ENCODE data around the gene MGRN1.

MGRN1 gene

DNA sequence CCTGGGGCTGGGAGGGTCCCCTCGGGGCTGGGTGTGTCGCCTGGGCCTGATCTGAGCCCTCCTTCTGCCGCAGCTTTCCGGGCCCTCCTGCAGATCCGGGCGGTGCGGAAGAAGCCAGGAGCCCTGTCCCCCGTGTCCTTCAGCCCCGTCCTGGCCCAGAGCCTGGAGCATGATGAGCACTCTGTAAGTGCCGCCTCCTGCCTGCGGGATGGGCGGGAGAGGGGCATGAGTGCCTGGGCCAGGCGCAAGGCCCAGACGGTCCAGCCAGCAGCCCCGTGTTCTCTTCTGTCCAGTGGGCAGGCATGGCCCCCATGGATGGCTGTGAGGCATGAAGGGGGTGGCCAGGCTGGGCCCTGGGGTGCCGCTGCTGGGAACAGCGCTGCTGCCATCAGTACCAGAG lies 52.8 kb downstream of the MGRN1 start:
- no peak for DNase-seq

- DNase-seq: no peak
Measured at GRCh38 chr16:4677994-4678393, 53.4 kb downstream of the MGRN1 start.

GRCh38 chr16:4678596-4678995 lies 54.0 kb downstream of the MGRN1 start:
- DNase-seq: no peak

- DNase-seq: no peak
Measured at GRCh38 chr16:4679156-4679849, 54.7 kb downstream of the MGRN1 start.

DNA sequence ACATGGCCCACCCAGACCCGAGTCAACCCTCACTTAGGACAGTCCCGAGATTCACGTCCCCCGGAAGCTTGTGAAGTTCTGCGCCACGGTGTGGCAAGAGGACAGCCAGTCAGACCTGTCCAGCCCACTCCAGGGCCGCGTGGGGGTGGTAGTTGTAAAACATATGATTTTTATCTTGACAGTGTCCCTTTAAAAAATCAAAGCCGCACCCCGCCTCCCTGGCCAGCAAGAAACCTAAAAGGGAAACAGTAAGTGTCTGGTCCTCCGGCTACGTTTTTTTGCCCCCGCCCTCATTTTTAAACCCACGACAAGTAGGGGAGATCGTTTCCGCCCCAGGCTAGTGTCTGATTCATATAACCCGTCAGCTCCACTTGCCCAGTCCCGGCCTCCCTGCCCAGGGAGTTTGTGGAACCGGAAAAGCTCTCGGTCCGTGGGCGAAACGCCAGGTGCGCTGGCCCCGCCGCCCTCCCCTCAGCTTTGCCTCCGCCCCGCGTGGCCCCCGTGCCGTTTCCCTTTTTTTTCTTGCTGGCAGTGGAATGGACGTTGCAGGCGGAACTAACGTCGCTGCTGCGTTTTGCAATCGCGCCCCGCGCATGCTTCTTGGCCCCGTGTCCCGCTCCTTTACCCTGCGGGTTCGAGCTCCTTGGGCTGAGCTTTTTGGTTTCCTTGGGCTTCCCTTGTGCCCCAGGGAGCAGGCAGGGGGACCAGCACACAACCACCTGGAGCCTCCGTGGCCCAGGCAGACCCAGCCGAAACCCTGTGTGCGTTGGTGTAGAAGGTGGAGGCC lies 55.4 kb downstream of the MGRN1 start:
- DNase-seq: peak in 1 of 2 donors; percentile 24

DNA sequence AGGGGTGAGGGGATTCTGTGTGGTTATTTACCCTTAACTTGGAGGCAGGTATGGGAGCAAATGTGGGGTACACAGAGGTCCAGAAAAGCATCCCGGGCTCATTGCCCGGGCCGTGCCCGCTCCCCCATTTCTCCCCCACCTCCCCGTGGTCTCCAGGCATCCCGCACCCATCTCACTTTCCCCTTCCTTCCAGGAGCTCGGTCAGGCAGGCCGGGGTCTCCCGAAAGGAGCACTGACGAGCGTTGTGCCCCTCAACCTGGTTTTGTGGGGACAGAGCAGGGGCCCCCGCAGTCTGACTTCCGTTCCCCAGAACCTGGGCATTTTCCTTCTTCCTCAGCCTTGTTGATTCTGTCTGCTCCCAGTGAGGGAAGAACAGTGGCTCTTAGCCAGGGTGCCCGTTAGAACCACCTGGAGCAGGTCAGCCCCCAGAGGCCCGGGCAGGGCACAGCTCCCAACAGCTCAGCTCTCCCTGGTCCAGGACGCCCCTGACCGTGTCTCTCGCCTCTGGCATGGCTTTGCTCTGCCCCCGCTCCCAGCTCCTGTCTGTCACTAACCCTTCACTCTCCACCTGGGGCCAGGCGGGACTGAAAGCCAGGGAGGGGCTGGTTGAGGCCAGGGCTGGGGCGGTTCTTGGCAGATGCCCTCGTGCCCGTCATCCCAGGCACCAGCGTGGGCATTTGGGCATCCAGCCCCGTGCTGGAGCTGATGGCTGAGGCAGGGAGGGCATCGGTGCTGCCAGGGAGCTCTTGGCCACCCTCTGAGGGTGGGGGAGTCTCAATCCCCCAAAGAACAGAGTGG lies 56.2 kb downstream of the MGRN1 start:
- no peak for DNase-seq

GRCh38 chr16:4681471-4682083 lies 57.0 kb downstream of the MGRN1 start:
- DNase-seq: no peak

GRCh38 chr16:4682084-4682591 lies 57.5 kb downstream of the MGRN1 start:
- no peak for DNase-seq

GRCh38 chr16:4682616-4683254 lies 58.1 kb downstream of the MGRN1 start:
- DNase-seq: peak in 1 of 2 donors; percentile 56

DNA sequence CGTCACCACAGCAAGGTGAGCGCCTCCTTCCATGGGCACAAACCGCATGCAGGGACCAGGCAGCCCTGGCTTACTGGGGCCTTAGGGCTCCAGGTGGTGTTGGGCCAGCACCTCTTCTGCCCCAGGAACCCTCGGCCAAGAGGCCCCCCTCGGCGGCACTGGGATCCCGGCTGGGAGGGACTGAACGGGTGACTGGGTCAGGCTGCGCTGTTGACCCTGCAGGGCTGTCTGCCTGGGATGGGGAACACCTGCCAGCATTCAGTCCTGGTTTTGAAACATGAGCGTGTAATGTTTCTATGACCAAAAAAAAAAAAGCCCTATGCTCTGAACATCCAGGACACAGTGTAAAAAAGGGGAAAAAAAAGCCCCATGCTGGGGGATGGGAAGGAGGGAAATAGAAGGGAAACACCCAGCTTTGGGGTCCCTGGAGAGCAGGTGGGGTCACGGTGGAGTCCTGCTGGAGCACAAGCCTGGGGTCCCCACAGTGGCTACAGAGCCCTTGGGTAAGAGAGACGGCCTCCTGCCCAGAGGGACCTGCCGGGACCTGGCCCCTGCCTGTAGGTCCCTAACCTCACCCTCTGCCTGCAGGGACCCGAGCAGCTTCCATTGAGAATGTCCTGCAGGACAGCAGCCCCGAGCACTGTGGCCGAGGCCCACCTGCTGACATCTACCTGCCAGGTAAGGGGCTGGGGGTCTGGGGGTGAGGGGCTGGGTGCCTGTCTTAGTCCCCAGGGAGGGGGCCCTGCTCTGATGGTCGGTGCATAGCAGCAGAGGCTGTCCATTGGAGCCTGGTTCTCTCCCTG lies 58.8 kb downstream of the MGRN1 start:
- DNase-seq: no peak

- DNase-seq: no peak
Measured at GRCh38 chr16:4684058-4684715, 59.6 kb downstream of the MGRN1 start.

DNA sequence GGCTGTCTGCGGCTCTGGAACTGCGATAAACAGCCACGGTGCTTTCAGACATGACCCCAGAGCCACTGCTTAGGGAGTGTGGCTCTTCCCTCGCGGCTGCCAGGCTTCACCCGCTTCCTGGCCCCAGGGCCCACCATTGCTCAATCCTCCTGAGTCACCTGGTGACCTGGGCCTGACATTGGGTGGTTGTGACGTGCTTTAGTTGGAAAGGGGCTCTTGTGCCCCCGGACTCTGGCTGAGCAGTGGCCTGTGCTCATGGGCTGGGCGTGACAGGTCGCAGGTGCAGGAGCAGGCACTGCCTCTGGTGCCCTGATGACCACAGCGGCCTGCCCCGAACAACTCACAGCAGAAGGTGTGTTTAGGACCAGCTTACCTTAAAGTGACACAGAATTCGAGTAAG lies 60.1 kb downstream of the MGRN1 start:
- no peak for DNase-seq

DNA sequence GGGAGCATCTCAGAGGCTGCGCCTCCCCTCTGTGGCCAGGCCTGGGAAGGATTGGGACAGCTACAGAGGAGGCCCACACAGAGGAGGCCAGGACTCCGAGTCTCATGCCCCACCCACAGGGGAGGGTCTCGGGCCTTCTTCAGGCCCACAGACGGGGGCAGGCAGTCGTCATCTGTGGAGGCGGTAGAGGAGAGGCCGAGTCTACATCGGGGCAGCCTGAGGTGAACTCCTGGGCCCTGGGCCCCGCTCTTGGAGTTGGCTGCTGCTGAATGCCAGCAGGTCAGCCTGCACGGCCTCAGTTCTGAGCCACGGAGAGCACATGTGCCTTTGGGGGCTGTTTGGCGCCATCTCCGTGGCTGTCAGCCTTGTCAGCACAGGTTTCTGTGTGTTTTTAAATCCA lies 60.7 kb downstream of the MGRN1 start:
- no peak for DNase-seq

DNA sequence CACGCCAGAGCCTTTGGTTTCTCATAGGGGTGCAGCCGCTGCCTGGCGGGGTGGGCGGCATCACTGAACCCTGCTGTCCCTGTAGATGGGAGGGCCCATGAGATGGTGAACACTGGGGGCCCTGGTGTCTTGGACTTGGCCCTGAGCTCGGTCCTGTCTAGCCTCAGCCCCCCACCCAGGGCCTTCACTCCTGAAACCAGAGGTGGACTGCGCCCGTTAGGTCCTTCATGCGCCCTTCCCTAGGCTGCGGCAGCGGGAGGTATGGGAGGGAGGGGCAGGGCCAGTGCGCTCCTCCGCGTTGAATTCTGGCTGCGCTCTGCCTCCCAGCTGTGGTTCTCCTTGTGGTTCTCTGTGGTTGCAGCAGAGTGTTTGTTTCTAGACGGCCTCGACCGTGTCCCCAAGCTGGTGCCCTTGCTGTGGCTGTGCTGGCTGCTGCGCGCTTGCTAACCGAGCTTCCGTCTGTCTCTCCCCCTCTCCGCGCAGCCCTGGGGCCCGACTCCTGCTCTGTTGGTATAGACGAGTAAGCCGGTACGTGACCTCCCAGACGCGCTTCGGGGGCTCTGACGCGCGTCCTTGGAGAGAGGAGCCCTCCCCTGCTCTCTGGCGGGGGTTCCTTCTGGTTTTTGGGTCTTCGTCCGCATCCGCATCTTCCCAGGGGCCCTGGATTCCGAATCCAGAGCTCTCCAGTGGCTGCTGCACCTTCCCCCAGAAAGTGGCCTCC lies 61.3 kb downstream of the MGRN1 start:
- DNase-seq: no peak

GRCh38 chr16:4686497-4687210 lies 62.0 kb downstream of the MGRN1 start:
- DNase-seq: no peak

DNA sequence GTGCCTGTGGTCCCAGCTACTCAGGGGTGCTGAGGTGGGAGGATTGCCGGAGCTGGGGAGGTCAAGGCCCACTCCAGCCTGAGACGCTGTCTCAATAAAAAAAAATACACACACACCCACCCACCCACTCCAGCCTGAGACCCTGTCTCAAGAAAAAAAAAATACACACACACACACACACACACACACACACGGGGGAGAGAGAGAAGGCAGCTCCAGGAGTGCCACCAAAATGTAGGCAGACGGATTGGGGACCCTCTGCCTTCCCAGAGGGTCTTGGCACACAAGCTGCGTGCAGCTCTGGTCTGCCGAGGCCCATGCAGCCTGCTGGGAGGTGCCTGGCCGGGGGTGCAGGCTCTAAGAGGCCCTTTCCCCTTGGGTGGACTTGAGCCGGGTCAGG lies 62.8 kb downstream of the MGRN1 start:
- no peak for DNase-seq

DNA sequence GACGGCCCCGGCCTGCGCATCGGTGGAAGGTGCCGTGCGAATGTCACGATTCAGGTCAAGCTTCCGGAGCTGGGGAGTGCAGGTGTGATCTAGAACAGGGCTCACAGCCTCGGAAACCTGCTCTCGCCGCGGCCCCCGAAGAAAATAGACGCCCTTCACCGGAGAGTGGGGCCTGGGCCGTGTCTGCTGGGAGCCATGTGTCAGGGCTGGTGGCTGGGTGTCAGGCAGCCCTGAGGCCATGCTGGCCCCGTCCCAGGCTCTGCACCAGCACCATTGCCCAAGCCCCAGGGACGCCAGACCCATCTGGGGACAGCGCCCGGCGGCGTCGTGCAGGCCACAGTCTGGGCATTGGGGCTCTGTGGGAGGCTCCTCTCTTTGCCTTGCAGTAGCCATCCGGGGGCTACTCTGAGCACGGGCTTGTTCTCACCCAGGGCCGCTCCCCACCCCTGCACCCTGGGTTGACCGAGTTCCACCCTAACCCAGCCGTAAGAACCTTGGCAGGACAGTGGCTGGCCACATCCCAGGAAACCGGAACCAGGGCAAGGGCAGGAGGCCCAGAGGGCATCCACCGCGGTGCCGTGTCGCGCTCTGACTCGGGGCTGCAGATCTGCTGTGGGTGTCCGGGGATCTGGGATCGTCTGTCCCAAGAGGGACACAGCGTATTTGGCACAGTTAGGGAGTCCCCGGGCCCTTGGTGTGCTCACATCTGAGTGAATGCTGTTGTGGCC lies 63.5 kb downstream of the MGRN1 start:
- DNase-seq: no peak

GRCh38 chr16:4688674-4689045 lies 64.0 kb downstream of the MGRN1 start:
- DNase-seq: no peak

GRCh38 chr16:4689091-4689671 lies 64.6 kb downstream of the MGRN1 start:
- no peak for DNase-seq

Measured in hippocampal formation (tissue), 2 donors.